Measurements from ENCODE around the gene CTDSPL2. TPM values are rescaled to one million over a fixed set of nuclear protein-coding genes. Genes with fewer than 3 reads are reported as not detected.
A peak's percentile ranks its signal among the peaks of the same experiment; 100 is the strongest.

Gene CTDSPL2
- total and polyA plus RNA-seq, 2 of the 4 experiments (the other 2 are of a cell fraction): 17.3 to 47.3 TPM

DNA sequence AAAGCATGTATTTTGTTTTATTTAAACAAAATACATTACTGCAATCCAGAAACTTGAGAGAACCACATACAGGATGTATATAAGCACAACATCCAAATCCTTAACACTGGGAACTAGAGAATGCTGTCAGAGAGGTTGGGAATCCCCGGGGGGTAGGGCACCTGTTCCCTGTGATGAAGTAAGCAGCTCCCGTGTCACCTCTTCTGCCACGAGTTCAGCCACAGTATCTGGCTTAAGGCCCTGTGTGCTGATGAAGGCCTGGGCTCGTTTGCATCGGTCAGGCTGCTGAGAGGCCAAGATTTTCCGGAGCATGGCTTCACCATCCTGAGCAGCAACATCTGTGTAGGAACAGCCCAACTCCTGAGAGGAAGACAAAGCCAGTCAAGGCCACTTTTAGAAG is 146.0 kb downstream of the CTDSPL2 start:
- TF ChIP-seq CEBPB (IDR thresholded peaks at IDR 0.05; ENCODE audit: low read depth, low read length) (no peak), ELK1 (IDR thresholded peaks at IDR 0.05; ENCODE audit: borderline replicate concordance, low read depth, low read length) (no peak), CHD1 (IDR thresholded peaks at IDR 0.05; ENCODE audit: low read depth, low read length) (no peak)
- TF ChIP-seq, protein P1, sequence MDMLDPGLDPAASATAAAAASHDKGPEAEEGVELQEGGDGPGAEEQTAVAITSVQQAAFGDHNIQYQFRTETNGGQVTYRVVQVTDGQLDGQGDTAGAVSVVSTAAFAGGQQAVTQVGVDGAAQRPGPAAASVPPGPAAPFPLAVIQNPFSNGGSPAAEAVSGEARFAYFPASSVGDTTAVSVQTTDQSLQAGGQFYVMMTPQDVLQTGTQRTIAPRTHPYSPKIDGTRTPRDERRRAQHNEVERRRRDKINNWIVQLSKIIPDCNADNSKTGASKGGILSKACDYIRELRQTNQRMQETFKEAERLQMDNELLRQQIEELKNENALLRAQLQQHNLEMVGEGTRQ (IDR thresholded peaks at IDR 0.05; ENCODE audit: low read depth, low read length): no peak
- H3K4ac ChIP-seq (ENCODE audit: low read depth, low read length): no peak overlapping the region
- intact Hi-C loops (cut with micrococcal nuclease) (no loop called here), in situ Hi-C loops (cut with MboI; ENCODE audit: low sequenced_read_pairs) (no loop called here), dilution Hi-C loops (cut with HindIII; ENCODE audit: low sequenced_read_pairs, unreplicated experiment) (no loop called here)
- H3K36me3 ChIP-seq (ENCODE audit: control insufficient read depth, insufficient read depth, low read length): peaks cover 29% of the 10 kb centered on the region
- no peaks in the 10 kb centered on the region for H3K4me1 ChIP-seq (ENCODE audit: control insufficient read depth, insufficient read depth, low read length)
- DNase-seq (peak; percentile 10), ATAC-seq (ENCODE audit: low read depth) (no peak)
- no peaks in the 10 kb centered on the region for H4K20me1 ChIP-seq (ENCODE audit: insufficient read depth, low read length)
- no peak overlapping the region for H2BK5ac ChIP-seq (ENCODE audit: low read depth, low read length, poor library complexity, severe bottlenecking)
- peaks cover 3% of the 10 kb centered on the region; the same call in 1 of the 2 replicates for H3K9me1 ChIP-seq (ENCODE audit: insufficient read depth, low read length)
- no TSS peak for BruUV-seq (replicated peaks)
- H3K14ac ChIP-seq (replicated peaks; ENCODE audit: low read depth, low read length): no peak overlapping the region
- no peak overlapping the region for H2AK5ac ChIP-seq (ENCODE audit: low read depth, low read length)
- H3K4me3 ChIP-seq (ENCODE audit: insufficient read depth, low read depth, low read length): no peak overlapping the region
- peaks cover 3 to 5% of the 10 kb centered on the region in 2 experiments; a peak in 1 of 4 replicates for H3K79me1 ChIP-seq (ENCODE audit: low read depth in 1 of 2, low read length in 2 of 2)
- no peaks in the 10 kb centered on the region for H3K27me3 ChIP-seq (ENCODE audit: control insufficient read depth, insufficient read depth, low read length)
- no peak overlapping the region for H3K23ac ChIP-seq (ENCODE audit: low read depth, low read length)
- H3K18ac ChIP-seq (ENCODE audit: low read depth, low read length): no peak overlapping the region
- WGBS, 2 experiments (ENCODE audit: extremely low coverage in 2 of 2, insufficient read length in 1 of 2): 84% methylated on average over 5 of the region's 6 CpGs; no CpG with 5 or more reads in 1 of the 2 experiments
- H2AK9ac ChIP-seq (replicated peaks; ENCODE audit: low read depth, low read length, poor library complexity): no peak overlapping the region
- H4K91ac ChIP-seq (ENCODE audit: insufficient read depth, low read depth, low read length): no peak overlapping the region
- no peak overlapping the region for H4K8ac ChIP-seq (ENCODE audit: low read depth in 2 of 2, low read length in 2 of 2)
- H2BK120ac ChIP-seq (ENCODE audit: low read depth, low read length): no peak overlapping the region
- H2BK20ac ChIP-seq (ENCODE audit: low read depth, low read length): no peak overlapping the region
- no peak overlapping the region for H4K5ac ChIP-seq (ENCODE audit: low read depth, low read length)
- H3K56ac ChIP-seq (ENCODE audit: extremely low read depth, insufficient read depth, low read length): no peak overlapping the region
- H3K9me3 ChIP-seq (ENCODE audit: control insufficient read depth, insufficient read depth, low read length): no peaks in the 10 kb centered on the region
- POLR2A ChIA-PET (ENCODE audit: unreplicated experiment): no interaction called here
- no peak overlapping the region for H2AFZ ChIP-seq (replicated peaks; ENCODE audit: low read length, poor library complexity)
- no peak overlapping the region for H2BK15ac ChIP-seq (ENCODE audit: low read depth, low read length)
- CTCF ChIA-PET: no interaction called here
- no peak overlapping the region for H3K9ac ChIP-seq (ENCODE audit: low read depth, low read length)
- H3K27ac ChIP-seq (ENCODE audit: insufficient read depth, low read length): no peak overlapping the region
- H3K4me2 ChIP-seq (ENCODE audit: low read depth, low read length): no peak overlapping the region

Data from IMR-90 (cell line).